Stimulated activated CD8-positive, alpha-beta memory T cell treated with anti-CD3 and anti-CD28 coated beads, Interleukin-12 subunit alpha, Interleukin-12 subunit beta, amount 100 ng/mL, for 24 hours (primary cell): Measurements from ENCODE around the gene UBE2D3.
A peak's percentile ranks its signal among the peaks of the same experiment; 100 is the strongest.
"Not testable (repeated sequence)": the region's sequence is repeated elsewhere in the genome, so short reads cannot be mapped to it uniquely, and the experiment has no call there.

ENCODE experiments used
- DNase-seq: peaks from one replicate; pipeline ENCODE4 v3.0.0-alpha.2; 2020; ENCODE audit errors: extremely low read depth

The UBE2D3 gene

GRCh38 chr4:102832105-102832504 lies 4.8 kb upstream of the UBE2D3 start:
- no peak for DNase-seq

GRCh38 chr4:102829803-102830202 lies 2.5 kb upstream of the UBE2D3 start:
- DNase-seq: no peak

DNA sequence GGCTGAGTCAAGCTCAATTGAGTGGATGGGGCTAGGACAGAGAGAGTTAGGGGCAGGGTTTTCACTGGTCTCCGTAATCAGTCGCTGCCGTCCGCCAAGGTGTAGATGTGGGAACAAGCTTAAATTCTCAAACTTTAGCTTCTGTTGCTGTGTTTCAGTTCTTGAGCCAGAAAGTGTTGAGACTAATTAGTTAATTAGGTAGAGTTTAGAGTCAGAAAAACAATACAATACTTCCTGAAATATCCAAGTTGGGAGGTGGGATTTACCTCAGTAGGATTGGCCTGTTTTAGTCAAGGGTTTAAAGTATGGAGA lies 1.1 kb upstream of the UBE2D3 start:
- no peak for DNase-seq

- peak; percentile 98 for DNase-seq
Observed at GRCh38 chr4:102827674-102828496, 534 bp upstream of the UBE2D3 start.

DNA sequence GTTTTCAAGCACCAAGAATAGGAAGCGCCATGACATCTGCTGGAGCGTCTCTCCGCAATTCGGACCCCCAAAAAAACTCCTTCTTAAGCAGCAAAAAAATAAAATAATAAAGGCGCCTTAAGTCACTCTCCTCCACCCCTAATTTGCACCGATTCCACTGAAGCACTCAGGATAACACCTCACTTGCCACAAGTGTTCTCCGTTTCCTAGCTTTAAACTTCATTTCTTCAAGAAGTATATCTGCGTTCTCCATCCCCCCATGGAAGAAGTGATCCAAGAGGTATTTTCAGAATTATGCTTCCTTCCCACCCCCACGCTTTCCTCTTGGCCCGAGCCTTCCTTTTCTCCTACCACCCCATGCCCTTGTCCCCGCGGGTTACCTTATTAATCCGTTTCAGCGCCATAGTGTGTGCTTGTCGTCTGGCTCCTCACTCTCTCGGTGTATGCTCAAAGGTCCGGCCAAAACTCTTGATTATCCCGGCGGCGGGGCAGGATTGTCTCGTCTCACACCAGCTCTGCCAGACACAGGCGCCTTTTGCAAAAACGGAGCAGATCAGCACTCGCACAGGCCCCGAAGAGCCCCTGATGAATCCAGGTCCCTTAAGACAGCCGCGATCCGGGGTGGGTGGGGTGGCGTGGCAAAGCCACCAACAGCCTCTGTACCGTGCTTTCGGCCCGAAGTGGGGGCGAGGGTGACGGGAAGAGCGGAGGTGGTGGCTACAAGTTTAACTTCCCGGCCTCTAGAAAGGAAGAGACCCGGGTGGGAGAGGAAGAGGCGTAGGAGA lies 1.1 kb downstream of the UBE2D3 start:
- DNase-seq: no peak

DNA sequence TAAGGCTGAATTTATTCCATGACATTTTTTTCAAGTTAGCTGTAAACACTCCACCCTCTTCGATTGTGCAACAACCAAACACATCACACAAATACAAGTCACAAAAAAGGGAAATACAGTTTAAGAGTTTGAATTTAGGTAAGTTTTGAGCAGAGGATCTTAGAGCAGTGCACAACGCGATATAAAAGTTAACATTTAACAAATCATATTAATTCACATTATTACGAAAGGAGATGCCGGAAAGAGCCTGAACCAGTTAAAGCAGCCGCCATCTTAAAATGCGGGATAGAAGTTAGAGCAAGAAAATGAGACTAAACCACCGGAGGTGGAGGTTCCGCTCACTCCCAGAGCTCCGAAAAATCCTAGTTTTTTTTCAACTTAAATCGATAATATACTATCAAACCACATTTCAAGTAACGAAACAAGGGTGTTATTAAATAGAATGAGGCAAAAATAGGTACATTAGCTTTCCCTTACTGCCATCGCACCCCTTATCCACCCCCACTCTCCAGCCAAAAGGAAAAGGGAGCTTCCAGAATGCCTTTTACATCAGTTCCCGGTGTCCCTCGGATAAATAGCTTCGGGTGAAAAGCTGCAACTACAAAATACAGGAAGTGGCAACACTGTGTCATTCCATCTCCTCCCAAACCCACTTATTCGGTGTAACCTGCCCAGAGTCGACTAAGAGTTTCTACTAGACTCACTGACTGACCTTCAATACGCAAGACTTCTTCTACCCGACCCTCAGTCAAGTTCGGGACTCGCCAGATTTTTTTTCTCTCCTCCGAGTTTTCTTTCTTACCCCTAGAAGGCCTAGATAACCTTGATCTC lies 1.9 kb downstream of the UBE2D3 start:
- DNase-seq: no peak

DNA sequence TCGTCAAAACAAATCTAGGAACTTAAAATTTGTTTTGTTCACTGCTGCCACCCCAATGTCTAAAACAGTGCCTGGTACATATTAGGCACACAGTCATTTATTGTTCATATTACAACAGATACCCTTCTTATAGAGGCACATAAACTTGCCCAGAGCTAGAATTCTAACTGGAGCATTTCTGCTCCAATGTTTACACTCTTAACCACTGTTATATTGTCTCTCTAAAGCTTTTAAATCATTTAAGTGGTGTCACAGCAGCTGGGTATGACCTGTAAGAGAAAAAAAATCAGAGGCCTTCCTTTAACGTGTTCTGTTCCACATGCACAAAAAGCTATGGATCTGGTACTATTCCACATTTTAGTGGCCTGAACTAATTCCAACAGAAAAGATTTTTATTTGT lies 3.0 kb downstream of the UBE2D3 start:
- DNase-seq: no peak

DNA sequence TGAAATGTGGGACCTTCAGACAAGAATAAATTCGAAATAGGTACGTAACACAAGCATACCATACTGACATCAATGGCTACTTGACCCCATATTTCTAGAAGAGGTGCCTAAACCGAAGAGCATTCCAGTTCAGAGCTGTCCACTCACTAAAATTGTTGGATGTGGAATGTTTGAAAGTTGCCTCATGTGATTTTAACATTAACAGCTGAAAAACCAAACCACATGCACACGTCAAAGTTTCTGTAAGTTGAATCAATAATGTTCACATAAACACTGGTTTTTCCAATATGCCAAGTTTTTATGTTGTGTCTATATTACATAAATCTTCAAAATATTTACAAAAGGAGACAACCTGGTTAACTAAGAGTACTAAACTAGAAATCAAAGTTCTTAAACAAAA lies 3.5 kb downstream of the UBE2D3 start:
- DNase-seq: no peak

DNA sequence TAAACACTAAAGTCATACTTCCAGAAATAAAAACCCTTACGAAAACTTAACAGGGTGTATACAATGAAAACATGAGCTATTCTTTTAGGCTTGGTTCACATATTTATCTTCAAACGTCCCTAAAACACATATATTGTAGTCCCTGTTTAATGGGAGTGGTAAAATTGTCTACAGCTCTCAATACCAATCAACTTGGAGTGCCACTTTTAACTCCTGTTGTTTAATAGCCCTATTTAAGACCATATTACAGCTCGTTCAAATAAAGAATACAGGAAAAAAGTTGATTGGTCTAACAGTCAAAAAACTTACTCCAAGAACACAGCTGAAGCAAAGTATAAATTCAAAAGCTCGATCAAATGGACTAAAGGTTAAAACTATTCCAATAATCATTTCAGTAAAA lies 3.9 kb downstream of the UBE2D3 start:
- DNase-seq: no peak

GRCh38 chr4:102819588-102820365 lies 7.6 kb downstream of the UBE2D3 start:
- DNase-seq: no peak

DNA sequence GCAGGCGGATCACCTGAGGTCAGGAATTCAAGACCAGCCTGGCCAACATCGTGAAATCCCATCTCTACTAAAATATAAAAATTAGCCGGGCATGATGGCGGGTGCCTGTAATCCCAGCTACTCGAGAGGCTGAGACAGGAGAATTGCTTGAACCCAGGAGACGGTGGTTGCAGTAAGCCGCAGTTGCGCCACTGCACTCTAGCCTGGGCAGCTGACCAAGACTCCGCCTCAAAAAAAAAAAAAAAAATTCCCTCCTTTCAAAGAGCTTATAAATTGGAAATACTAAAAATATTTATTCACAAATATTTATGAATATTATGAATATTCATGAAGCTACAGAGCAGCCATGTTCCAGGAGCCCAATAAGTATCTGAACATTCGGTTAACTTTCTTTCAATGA lies 8.3 kb downstream of the UBE2D3 start:
- DNase-seq: not testable (repeated sequence)

DNA sequence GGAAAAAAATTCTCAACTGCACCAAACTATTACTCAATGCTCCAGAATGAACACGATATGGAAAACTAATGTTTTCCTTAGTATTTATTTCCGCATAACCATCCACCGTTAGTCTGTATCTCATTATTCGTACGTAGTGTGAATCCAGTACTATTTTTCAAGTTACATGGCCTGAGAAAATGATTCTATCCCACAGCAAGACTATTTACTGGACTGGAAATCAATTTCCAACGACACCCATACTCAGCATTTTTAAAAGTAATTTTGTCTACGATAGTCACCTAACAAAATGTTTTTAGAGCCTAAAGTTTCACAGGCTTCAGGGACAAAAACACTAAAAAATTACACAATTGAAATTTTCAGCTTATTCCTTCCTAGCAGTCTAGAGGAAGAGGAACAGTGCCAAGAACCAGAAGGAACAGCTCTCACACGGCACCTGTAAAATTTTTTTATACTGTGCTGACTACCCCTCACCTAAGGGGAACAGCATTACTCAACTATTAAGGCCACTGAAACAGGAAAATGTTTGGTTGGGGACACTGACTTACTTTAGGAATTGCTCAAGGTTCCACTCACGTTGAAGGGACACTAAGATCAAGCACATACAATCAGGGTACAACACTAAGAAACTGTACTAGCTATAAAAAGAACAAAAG lies 9.6 kb downstream of the UBE2D3 start:
- DNase-seq: no peak

DNA sequence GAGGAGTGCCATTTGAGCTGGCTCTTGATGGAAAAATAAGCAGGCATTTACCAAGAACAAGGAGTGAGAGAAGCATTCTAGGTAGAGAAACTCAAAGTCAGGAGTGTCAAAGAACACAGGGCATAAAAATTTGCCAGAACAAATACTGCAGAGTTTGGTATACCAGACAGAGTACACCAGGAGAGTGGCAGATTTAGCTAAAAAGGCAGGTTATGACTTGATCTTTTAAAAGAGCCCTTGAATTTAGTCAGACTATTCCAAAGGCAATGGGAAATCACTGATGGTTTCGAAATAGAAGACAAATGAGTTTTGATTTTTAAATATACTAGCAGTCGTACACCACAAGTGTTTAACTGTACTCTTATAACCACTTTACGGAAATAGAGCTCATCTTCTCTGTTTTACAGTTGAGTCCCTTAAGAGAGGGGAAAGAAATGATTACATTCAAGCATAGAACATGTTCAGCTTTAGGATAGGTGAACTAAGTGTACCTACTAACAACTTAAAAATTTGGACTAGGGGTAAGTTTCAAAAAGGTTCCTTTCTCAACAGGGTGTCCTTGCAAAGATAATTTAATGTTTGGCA lies 10.2 kb downstream of the UBE2D3 start:
- DNase-seq: no peak

DNA sequence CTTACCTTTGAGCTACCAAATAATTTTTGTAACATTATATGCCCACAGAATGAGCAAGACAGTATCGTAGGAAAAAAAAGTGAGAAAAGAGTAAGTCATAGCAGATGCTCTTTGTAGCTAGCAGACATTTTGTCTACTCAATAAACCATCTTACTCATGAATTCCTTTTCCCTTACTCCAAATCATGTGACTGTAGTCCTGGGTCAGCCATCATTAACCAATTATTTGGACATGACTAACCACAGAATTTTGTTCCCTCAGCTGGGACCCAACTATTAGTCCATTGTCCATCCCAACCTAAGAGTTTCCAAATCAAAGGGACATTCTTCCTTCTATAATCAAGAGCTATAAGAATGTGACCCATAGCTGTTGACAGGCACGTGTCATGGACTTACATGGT lies 11.4 kb downstream of the UBE2D3 start:
- no peak for DNase-seq

- no peak for DNase-seq
Observed at GRCh38 chr4:102809691-102810090, 17.7 kb downstream of the UBE2D3 start.

DNA sequence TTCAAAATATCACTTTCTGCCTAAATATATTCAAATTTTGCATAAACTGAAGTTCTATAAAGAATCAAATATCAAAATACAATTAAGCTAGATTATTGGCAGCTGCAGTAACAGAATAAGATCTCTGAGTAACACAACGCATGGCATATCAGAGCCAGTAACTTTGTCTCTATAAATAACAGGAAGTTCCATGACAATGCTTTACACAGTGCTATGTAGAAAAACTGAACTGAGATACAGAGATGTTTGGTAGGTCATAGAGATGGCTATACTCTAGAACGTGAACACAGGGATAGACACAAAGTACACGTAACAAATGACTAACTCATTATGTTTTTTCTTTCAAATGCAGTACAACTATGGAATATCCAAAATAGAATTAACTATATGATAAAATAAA lies 18.2 kb downstream of the UBE2D3 start:
- DNase-seq: no peak

GRCh38 chr4:102808009-102808408 lies 19.3 kb downstream of the UBE2D3 start:
- DNase-seq: no peak

- DNase-seq: no peak
Observed at GRCh38 chr4:102807345-102807744, 20.0 kb downstream of the UBE2D3 start.

GRCh38 chr4:102799816-102800215 lies 27.5 kb downstream of the UBE2D3 start:
- DNase-seq: no peak

DNA sequence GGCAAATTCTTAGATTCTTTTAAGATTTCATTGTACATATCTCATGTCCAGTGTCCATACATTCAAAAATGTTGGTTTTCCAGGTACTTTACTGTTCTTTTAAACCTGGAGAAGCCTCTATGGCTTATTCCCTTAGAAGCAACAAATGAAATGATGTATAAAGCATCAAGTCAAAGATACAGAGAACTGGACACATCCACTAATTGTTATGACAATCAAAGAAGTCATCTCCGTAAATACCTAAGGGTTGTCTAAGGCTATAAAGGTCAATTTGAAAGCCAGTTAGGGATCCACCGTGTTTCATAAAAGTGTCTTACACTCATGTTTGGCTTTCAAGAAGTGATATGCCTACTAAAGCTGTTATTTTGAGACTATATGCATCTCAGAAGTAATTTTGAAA lies 32.4 kb downstream of the UBE2D3 start:
- no peak for DNase-seq
